Measurements from ENCODE around the gene SYCP3.
A peak's percentile ranks its signal among the peaks of the same experiment; 100 is the strongest.

The SYCP3 gene

GRCh38 chr12:101761781-101762180 is 22.5 kb upstream of the SYCP3 start:
- DNase-seq (ENCODE audit: low spot score) = no peak
- TF ChIP-seq CTCF (IDR thresholded peaks at IDR 0.05) = no peak
- no peak overlapping the region for H3K4me3 ChIP-seq
- H3K27ac ChIP-seq = peak overlapping the region in 1 of 2 donors; percentile 30

GRCh38 chr12:101761350-101761749 is 22.1 kb upstream of the SYCP3 start:
- TF ChIP-seq CTCF (IDR thresholded peaks at IDR 0.05) = no peak
- Histone ChIP-seq H3K27ac (peak overlapping the region in 1 of 2 donors; percentile 30), H3K4me3 (no peak overlapping the region)
- no peak for DNase-seq (ENCODE audit: low spot score)

GRCh38 chr12:101759396-101760047 is 20.3 kb upstream of the SYCP3 start:
- no peak overlapping the region for H3K27ac ChIP-seq
- DNase-seq (ENCODE audit: low spot score) = no peak
- TF ChIP-seq CTCF (IDR thresholded peaks at IDR 0.05) = peak; percentile 48
- H3K4me3 ChIP-seq = no peak overlapping the region

- DNase-seq (ENCODE audit: low spot score) = no peak
- H3K4me3 ChIP-seq = no peak overlapping the region
- H3K27ac ChIP-seq = no peak overlapping the region
- no peak for TF ChIP-seq CTCF (IDR thresholded peaks at IDR 0.05)
These were observed 10.9 kb upstream of the SYCP3 start for GRCh38 chr12:101750152-101750551.

GRCh38 chr12:101749657-101750056 is 10.4 kb upstream of the SYCP3 start:
- TF ChIP-seq CTCF (IDR thresholded peaks at IDR 0.05) = no peak
- no peak for DNase-seq (ENCODE audit: low spot score)
- no peak overlapping the region for H3K27ac ChIP-seq
- H3K4me3 ChIP-seq = no peak overlapping the region

GRCh38 chr12:101748907-101749306 is 9.6 kb upstream of the SYCP3 start:
- H3K27ac ChIP-seq = no peak overlapping the region
- TF ChIP-seq CTCF (IDR thresholded peaks at IDR 0.05) = no peak
- DNase-seq (ENCODE audit: low spot score) = no peak
- H3K4me3 ChIP-seq = no peak overlapping the region

GRCh38 chr12:101747697-101748096 is 8.4 kb upstream of the SYCP3 start:
- H3K27ac ChIP-seq = no peak overlapping the region
- TF ChIP-seq CTCF (IDR thresholded peaks at IDR 0.05) = no peak
- no peak for DNase-seq (ENCODE audit: low spot score)
- no peak overlapping the region for H3K4me3 ChIP-seq
